Cardiac septum (tissue), 1 donor: ENCODE data around the gene TFAP2A. TPM values are rescaled to one million over a fixed set of nuclear protein-coding genes. Genes with fewer than 3 reads are reported as not detected.
A peak's percentile ranks its signal among the peaks of the same experiment; 100 is the strongest.

ENCODE experiments used
- DNase-seq: peaks from one replicate; pipeline ENCODE4 v3.0.0-alpha.2; 2020; ENCODE audit warnings: low spot score
- intact Hi-C: fragments of 100-400 bp; cut with DNase I; formaldehyde crosslinking; loops from one replicate; pipeline ENCODE4 v1.14.0; 2022
- total RNA-seq: library from RNA; stranded (reverse); fragmentation: NEBNext Ultra II Directional; extraction: Animal tissue kit (Norgen Biotek cat#: 25700); gene quantifications from one replicate; pipeline ENCODE4 v1.2.1, GENCODE V29; 2021
- donor health status: DM: no; HTN: no; CAD: no.

The TFAP2A gene
- total RNA-seq, 1 donor from 2014 or later: 0.54 TPM

- intact Hi-C loops: no loop called here
- no peak for DNase-seq
Measured at GRCh38 chr6:10415617-10416480, 975 bp upstream of the TFAP2A start.

GRCh38 chr6:10413850-10414738 lies 780 bp downstream of the TFAP2A start:
- intact Hi-C loops: no loop called here
- no peak for DNase-seq

- intact Hi-C loops: no loop called here
- no peak for DNase-seq
Measured at GRCh38 chr6:10413262-10413849, 1.5 kb downstream of the TFAP2A start.

GRCh38 chr6:10412461-10413261 lies 2.2 kb downstream of the TFAP2A start:
- intact Hi-C loops: no loop called here
- no peak for DNase-seq

GRCh38 chr6:10411971-10412460 lies 2.9 kb downstream of the TFAP2A start:
- intact Hi-C loops: no loop called here
- DNase-seq: no peak

GRCh38 chr6:10411131-10411970 lies 3.5 kb downstream of the TFAP2A start:
- intact Hi-C loops: no loop called here
- no peak for DNase-seq

- intact Hi-C loops: no loop called here
- DNase-seq: no peak
Measured at GRCh38 chr6:10410207-10411050, 4.4 kb downstream of the TFAP2A start.

GRCh38 chr6:10409731-10410206 lies 5.1 kb downstream of the TFAP2A start:
- no peak for DNase-seq
- intact Hi-C loops: no loop called here

- intact Hi-C loops: no loop called here
- no peak for DNase-seq
Measured at GRCh38 chr6:10409233-10409721, 5.6 kb downstream of the TFAP2A start.

GRCh38 chr6:10408457-10408856 lies 6.4 kb downstream of the TFAP2A start:
- intact Hi-C loops: no loop called here
- no peak for DNase-seq

- intact Hi-C loops: no loop called here
- no peak for DNase-seq
Measured at GRCh38 chr6:10407674-10408054, 7.2 kb downstream of the TFAP2A start.

- intact Hi-C loops: no loop called here
- DNase-seq: no peak
Measured at GRCh38 chr6:10407018-10407673, 7.7 kb downstream of the TFAP2A start.

- intact Hi-C loops: no loop called here
- no peak for DNase-seq
Measured at GRCh38 chr6:10406556-10406955, 8.3 kb downstream of the TFAP2A start.

GRCh38 chr6:10405513-10405900 lies 9.4 kb downstream of the TFAP2A start:
- no peak for DNase-seq
- intact Hi-C loops: no loop called here

GRCh38 chr6:10404799-10405512 lies 9.9 kb downstream of the TFAP2A start:
- intact Hi-C loops: no loop called here
- DNase-seq: no peak

GRCh38 chr6:10404107-10404798 lies 10.6 kb downstream of the TFAP2A start:
- intact Hi-C loops: no loop called here
- DNase-seq: peak; percentile 90
